HepG2 (cell line): ENCODE measurements around the gene SULT1B1. TPM values are rescaled to one million over a fixed set of nuclear protein-coding genes. Genes with fewer than 3 reads are reported as not detected.

ENCODE experiments used
- AKAP8 ChIP-seq: sonication (generic); formaldehyde crosslinking; IDR thresholded peaks from 2 replicates; pipeline ENCODE4 v1.5.1; 2020; ENCODE audit warnings: mild to moderate bottlenecking, missing genetic modification reagents
- BATF2 ChIP-seq: sonication (generic); formaldehyde crosslinking; IDR thresholded peaks from 2 replicates; pipeline ENCODE4 v1.8.0; 2022; ENCODE audit warnings: mild to moderate bottlenecking, missing genetic modification reagents, moderate library complexity
- BRD4 ChIP-seq: sonication (generic); formaldehyde crosslinking; IDR thresholded peaks from 2 replicates; pipeline ENCODE4 v1.4.0; 2020; ENCODE audit warnings: missing genetic modification reagents
- CAMTA2 ChIP-seq: sonication (generic); formaldehyde crosslinking; IDR thresholded peaks from 2 replicates; pipeline ENCODE4 v1.4.0; 2020; ENCODE audit warnings: mild to moderate bottlenecking, missing genetic modification reagents, borderline replicate concordance
- GTF2F1 ChIP-seq: fragments of 150-350 bp; IDR thresholded peaks from 2 replicates; pipeline ENCODE4 v1.6.1; 2014; ENCODE audit warnings: low read length
- HNRNPH1 ChIP-seq: fragments of 200-400 bp; formaldehyde crosslinking; optimal IDR thresholded peaks from 2 replicates; pipeline ENCODE3; 2017; ENCODE audit warnings: mild to moderate bottlenecking, low read depth, low read length
- NFATC3 ChIP-seq: sonication (generic); formaldehyde crosslinking; IDR thresholded peaks from 2 replicates; pipeline ENCODE4 v1.5.1; 2020; ENCODE audit warnings: mild to moderate bottlenecking, missing genetic modification reagents
- NPAS2 ChIP-seq: sonication (generic); formaldehyde crosslinking; IDR thresholded peaks from 2 replicates; pipeline ENCODE4 v1.8.0; 2022; ENCODE audit warnings: mild to moderate bottlenecking, missing genetic modification reagents, borderline replicate concordance
- PAXIP1 ChIP-seq: sonication (generic); formaldehyde crosslinking; conservative IDR thresholded peaks from 2 replicates; pipeline ENCODE4 v1.4.0; 2020; ENCODE audit warnings: mild to moderate bottlenecking, missing genetic modification reagents, moderate library complexity
- REXO4 ChIP-seq: sonication (generic); formaldehyde crosslinking; IDR thresholded peaks from 2 replicates; pipeline ENCODE4 v1.8.0; 2022; ENCODE audit warnings: missing genetic modification reagents, mild to moderate bottlenecking, borderline replicate concordance
- WIZ ChIP-seq: sonication (generic); formaldehyde crosslinking; IDR thresholded peaks from 2 replicates; pipeline ENCODE4 v1.5.1; 2020; ENCODE audit warnings: mild to moderate bottlenecking, missing genetic modification reagents
- ZNF235 ChIP-seq: sonication (generic); formaldehyde crosslinking; IDR thresholded peaks from 2 replicates; pipeline ENCODE4 v1.8.1; 2023; ENCODE audit warnings: mild to moderate bottlenecking, missing genetic modification reagents, borderline replicate concordance
- ZNF367 ChIP-seq: sonication (generic); formaldehyde crosslinking; IDR thresholded peaks from 2 replicates; pipeline ENCODE4 v1.4.0; 2020; ENCODE audit warnings: missing genetic modification reagents, borderline replicate concordance
- ZNF468 ChIP-seq: sonication (generic); formaldehyde crosslinking; IDR thresholded peaks from 2 replicates; pipeline ENCODE4 v1.8.0; 2022; ENCODE audit warnings: mild to moderate bottlenecking, moderate library complexity, missing genetic modification reagents
- ZNF512B ChIP-seq: sonication (generic); formaldehyde crosslinking; IDR thresholded peaks from 2 replicates; pipeline ENCODE4 v1.5.1; 2020; ENCODE audit warnings: missing genetic modification reagents, mild to moderate bottlenecking, borderline replicate concordance
- ZNF556 ChIP-seq: sonication (generic); formaldehyde crosslinking; IDR thresholded peaks from 2 replicates; pipeline ENCODE4 v1.4.0; 2020; ENCODE audit warnings: mild to moderate bottlenecking, missing genetic modification reagents, borderline replicate concordance
- ZNF7 ChIP-seq: IDR thresholded peaks from 2 replicates; pipeline ENCODE4 v1.6.1; 2016; ENCODE audit warnings: missing biosample characterization, missing genetic modification reagents
- ZNF891 ChIP-seq: sonication (generic); formaldehyde crosslinking; IDR thresholded peaks from 2 replicates; pipeline ENCODE4 v1.5.0; 2020; ENCODE audit warnings: mild to moderate bottlenecking, missing genetic modification reagents
- ZSCAN22 ChIP-seq: sonication (generic); formaldehyde crosslinking; IDR thresholded peaks from 2 replicates; pipeline ENCODE4 v1.4.0; 2020; ENCODE audit warnings: mild to moderate bottlenecking, missing genetic modification reagents
- polyA plus RNA-seq, 8 experiments: library from polyadenylated mRNA; depleted of rRNA in 3 of 8; stranded (reverse) in 7 of 8; unstranded in 1 of 8; fragments of >200 nt; fragmentation: Illumina TruSeq in 4 of 8; extraction: Trizol in 4 of 8; gene quantifications; 2 replicates each; pipeline versions ENCODE4 v1.2.1 to v1.2.3, GENCODE V29; 2011 to 2016; ENCODE audit warnings: low read depth in 4 of 8, missing spikeins in 1 of 8, mixed read lengths in 1 of 8; ENCODE audit not compliant: insufficient read depth in 1 of 8
- total RNA-seq, 5 experiments: library from RNA; depleted of rRNA; stranded (reverse); fragments of >200 nt; fragmentation: Illumina TruSeq; extraction: Trizol; gene quantifications; 2 replicates each; pipeline ENCODE4 v1.2.3, GENCODE V29; 2016; ENCODE audit warnings: low read depth in 1 of 5
- TF ChIP-seq, protein P1 (sequence below): sonication (generic); formaldehyde crosslinking; conservative IDR thresholded peaks from 2 replicates; pipeline ENCODE4 v1.4.0; 2020; ENCODE audit warnings: missing genetic modification reagents

Gene SULT1B1
- total and polyA plus RNA-seq, 2 of the 13 experiments (the other 11 are each of a cell fraction or from before 2014, with no cell fraction given), result 0.20 to 0.25 TPM

DNA sequence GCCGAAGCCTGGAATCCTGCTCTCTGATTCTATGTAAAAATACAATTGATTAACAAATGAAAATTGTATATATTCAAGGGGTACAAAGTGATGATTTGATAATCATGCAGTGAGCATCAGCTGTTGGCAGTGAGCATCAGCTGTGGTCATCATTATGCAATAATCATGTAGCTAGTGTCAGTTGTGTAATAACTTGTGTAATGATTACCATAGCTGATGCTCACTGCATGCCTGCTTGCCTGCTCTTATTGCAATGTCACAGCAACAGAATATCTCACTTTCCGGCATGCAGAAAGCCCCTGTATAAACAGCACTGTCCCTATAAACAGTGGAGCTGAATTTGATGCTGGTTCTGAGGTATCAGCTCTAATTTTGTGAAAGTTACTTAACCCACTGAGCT is 46.8 kb downstream of the SULT1B1 start (continued):
- TF ChIP-seq BATF2 (CRISPR knock-in tag) (no peak), GTF2F1 (no peak), NPAS2 (CRISPR knock-in tag) (no peak), HNRNPH1 (no peak), BRD4 (CRISPR knock-in tag) (no peak), ZNF891 (CRISPR knock-in tag) (no peak), ZNF367 (CRISPR knock-in tag) (no peak), WIZ (no peak), ZNF512B (no peak), ZSCAN22 (no peak), CAMTA2 (CRISPR knock-in tag) (no peak), ZNF556 (CRISPR knock-in tag) (no peak), ZNF7 (peak; percentile 88), AKAP8 (CRISPR knock-in tag) (no peak), REXO4 (no peak), ZNF468 (CRISPR knock-in tag) (no peak), NFATC3 (no peak), PAXIP1 (CRISPR knock-in tag) (no peak), ZNF235 (CRISPR knock-in tag) (no peak)
- TF ChIP-seq, protein P1, sequence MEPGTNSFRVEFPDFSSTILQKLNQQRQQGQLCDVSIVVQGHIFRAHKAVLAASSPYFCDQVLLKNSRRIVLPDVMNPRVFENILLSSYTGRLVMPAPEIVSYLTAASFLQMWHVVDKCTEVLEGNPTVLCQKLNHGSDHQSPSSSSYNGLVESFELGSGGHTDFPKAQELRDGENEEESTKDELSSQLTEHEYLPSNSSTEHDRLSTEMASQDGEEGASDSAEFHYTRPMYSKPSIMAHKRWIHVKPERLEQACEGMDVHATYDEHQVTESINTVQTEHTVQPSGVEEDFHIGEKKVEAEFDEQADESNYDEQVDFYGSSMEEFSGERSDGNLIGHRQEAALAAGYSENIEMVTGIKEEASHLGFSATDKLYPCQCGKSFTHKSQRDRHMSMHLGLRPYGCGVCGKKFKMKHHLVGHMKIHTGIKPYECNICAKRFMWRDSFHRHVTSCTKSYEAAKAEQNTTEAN (CRISPR knock-in tag), result peak; percentile 83
